Stimulated activated CD8-positive, alpha-beta memory T cell treated with anti-CD3 and anti-CD28 coated beads, Interleukin-4, amount 100 ng/mL, for 1 hour (primary cell): Measurements from ENCODE around the gene MADD.

ENCODE experiments used
- DNase-seq, 2 donors: peaks; one replicate each; pipeline ENCODE4 v3.0.0-alpha.2; 2020; ENCODE audit warnings: low read depth in 2 of 2, low spot score in 1 of 2

Gene MADD

GRCh38 chr11:47356129-47356997, 86.4 kb downstream of the MADD start:
- DNase-seq = no peak

- no peak for DNase-seq
Measured at GRCh38 chr11:47356998-47357329, 87.0 kb downstream of the MADD start.

- DNase-seq = no peak
Measured at GRCh38 chr11:47357985-47358730, 88.2 kb downstream of the MADD start.

DNA sequence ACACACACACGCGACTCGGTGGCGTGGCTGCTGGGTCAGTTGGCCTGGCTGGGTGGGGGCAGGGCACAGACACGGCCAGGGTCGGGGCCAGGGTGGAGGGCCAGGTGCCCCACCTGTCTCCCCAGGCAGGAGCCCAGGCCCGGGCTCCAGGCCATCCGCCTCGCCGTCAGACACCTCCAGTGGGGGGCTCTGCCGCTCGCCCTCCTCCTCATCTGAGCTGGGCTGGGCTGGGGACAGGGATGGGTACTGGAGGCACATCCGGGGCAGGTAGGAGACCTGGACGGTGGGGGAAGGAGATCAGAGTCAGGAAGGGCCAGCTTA, 88.8 kb downstream of the MADD start:
- no peak for DNase-seq

DNA sequence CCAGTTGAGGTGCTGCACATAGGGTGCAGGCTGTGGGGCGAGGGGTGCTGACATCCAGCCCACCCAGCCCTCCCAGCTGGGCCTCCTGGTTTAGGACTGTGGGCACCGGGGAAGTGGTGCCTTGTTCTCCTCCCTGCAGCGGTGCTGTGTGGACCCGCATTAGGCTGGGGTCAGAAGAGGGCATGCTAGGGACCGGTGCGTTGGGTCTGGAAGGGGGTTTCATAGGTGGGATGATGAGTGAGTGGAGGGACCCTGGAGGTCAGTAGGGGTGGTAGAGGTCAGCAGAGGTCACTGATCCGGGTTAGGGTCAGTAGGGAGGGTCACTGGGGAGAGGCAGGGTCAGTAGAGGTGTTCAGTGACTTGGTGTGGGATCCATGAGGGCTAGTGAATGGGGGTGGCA, 89.2 kb downstream of the MADD start:
- no peak for DNase-seq

- DNase-seq = no peak
Measured at GRCh38 chr11:47359586-47359985, 89.7 kb downstream of the MADD start.

DNA sequence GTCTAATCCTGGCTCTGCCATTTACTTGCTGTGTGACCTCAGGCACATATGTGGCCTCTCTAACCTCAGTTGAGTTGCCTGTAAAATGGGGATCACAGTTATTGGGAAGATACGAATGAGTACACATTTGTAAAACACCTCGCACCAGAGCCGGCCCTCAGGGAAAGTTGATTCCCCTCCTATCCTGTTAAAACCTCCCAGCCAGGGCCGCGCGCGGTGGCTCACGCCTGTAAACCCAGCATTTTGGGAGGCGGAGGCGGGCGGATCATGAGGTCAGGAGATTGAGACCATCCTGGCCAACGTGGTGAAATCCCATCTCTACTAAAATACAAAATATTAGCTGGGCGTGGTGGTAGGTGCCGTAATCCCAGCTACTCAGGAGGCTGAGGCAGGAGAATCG, 90.4 kb downstream of the MADD start:
- DNase-seq = no peak

GRCh38 chr11:47361419-47361818, 91.5 kb downstream of the MADD start:
- no peak for DNase-seq

DNA sequence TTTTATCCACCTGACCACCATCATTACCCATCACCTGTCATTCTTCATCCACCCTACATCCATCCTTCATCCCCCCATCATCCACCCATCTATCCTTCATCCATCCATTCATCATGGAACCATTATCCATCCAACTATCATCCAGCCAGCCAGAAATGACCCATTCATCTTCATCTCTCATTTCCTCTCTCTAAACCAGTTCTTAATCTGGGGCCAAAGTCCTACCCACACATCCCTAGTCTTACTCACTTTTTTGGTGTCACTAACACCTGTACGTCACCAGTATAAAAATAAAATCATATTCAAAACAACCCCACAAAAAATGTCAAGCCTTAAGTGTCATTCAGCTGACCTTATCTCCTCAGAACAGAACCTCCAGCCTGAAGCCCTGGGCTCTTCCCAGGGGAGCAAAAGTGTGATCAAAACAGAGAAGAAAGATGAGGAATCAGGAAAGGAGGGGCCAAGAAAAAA, 96.1 kb downstream of the MADD start:
- no peak for DNase-seq

- DNase-seq = no peak
Measured at GRCh38 chr11:47369676-47370075, 99.7 kb downstream of the MADD start.

DNA sequence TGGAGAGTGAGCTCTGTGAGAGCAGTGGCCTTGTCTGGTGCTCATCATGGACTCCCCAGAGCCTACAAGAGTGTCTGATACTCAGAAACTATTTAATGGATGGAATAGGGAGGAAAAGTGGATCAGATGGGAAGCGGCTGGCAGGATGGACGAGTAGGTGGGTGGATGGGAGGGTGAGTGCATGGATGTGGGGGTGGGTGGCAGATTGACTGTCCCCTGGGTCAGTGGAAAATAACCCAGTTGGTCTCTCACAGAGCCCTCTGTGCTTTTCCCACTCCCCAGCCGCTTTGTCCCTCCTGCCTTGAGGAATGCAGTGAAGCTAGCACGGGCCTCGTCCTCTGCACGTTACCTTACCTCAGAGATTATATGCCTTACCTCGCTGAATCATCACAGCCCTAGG, 102.5 kb downstream of the MADD start:
- no peak for DNase-seq

DNA sequence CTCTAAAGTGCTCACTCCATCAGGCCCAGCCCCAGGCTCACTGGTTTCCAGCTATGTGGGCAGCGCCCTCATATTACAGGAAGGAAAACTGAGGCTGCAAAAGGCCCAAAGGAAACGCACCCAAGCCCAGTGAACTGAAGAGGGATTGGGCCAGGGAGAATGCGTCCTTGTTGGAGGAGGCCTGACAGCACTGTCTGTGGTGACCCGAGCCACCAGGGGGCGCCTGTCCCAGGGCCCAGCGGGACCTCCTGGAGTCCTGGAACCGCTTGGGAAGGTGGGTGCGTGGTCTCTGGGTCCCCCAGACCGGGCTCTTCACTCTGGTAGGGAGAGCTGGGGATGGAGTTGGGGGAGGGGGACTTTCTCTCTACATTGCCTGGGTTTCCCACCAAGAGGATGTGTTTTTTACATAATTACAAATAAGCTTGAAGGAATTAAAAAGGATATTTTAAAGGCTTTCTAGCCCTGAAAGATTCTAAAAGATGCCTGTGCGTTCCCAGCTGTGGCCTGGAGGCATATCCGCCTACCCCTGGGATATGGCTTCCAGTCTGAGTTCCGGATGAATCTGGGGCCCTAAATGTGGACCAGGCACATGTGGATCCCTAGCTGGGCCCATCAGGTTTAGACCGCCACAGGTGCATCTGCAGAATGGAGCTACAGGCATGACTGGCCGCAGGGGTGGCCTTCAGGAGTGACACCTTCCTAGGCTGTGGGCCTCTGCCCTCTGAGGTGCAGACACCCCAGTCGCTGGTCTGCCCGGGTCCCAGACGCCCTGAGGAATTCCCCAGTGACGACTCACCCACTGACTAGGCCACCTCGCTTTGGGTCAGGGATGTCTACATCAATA, 104.2 kb downstream of the MADD start:
- peak; percentile 77 to 80 for DNase-seq

GRCh38 chr11:47374720-47375019, 104.7 kb downstream of the MADD start:
- DNase-seq = no peak

- no peak for DNase-seq
Measured at GRCh38 chr11:47375020-47375419, 105.1 kb downstream of the MADD start.

DNA sequence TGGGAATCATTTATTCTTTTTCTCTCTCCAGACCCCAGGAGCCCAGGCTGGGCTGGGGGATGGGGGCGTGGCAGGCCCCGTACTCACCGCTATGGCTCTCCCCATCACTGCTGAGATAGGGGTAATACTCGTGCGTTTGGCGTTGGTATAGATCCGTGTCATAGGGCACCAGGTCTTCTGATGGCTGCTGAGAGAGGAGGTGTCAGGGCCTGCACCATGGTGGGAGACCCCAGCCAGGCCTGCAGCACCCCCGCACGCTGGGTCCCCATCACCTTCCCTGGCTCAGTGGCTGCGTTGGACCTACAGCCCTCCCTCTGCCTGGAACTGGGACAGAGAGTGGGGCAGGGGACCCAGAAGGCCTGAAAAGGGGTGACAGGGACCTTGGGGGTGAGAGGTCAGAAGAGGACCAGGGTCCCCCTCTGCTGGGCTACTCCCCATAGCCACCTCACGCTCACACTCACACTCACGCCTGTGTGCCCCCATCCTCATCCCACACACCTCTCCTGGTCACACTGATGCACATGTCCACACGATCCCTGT, 105.7 kb downstream of the MADD start:
- DNase-seq = no peak

DNA sequence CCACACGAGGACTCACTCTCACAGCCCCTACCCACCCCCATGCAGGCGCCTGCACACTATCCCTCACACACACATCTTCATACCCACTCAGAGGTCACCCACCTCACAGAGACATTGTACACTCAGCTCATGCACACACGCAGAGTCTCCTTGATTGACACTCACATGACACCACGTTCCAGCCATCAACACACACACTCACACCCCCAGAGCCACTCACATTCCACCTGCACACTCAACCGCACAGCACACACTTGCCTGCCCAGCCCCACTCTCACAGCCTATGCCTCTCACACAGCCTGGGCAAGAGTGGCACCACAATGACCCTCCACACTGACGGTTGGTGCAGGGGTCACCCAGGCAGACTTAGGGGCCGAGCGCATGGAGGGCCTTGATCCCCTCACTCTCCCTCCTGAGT, 106.2 kb downstream of the MADD start:
- no peak for DNase-seq

DNA sequence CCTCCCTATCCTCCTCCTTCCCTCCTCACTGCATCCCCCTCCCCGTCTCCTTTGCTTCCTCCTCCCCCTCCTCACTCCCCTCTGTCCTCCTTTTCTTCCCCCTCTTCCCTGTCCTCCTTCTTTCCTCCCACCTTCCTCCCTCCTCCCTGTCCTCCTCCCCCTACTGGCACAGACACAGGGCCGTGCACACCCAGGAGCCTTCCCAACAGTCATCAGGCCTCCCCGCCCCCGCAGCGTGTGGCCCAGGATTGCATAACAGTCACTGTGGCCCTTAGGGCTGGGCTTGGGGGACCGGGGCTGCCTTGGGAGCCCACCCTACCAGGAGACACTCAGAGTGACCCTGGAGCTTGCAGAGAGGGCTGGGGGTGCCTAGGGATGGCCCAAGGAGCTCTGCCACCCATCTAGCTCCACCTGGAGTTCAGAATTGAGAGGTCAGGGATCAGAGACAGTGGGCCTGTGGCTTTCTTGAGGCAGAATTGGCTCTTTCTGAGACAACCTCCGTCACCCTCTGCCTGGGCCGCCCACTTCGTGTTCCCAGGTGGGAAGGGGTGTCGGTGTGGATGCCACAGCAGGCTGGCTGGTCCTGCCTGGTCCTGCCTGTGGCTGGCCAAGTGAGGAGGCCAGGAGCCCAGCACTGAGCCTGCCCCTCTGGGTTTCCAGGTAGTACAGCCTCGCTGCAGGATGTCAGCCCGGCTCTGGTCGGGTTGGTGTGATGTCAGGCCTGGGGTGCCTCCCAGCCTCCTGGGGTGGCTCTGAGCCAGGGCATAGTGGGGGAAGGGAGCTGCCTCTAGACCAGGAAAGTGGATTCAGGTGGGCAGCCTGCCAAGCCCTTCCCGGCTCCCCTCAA, 106.8 kb downstream of the MADD start:
- no peak for DNase-seq

- DNase-seq = no peak
Measured at GRCh38 chr11:47377571-47378009, 107.7 kb downstream of the MADD start.

GRCh38 chr11:47378010-47378835, 108.3 kb downstream of the MADD start, which contains the start of gene SPI1:
Gene SPI1, minus strand, starts transcription at chr11:47378547. Its CDS starts 194 bp downstream, at chr11:47378353.
- DNase-seq = no peak

DNA sequence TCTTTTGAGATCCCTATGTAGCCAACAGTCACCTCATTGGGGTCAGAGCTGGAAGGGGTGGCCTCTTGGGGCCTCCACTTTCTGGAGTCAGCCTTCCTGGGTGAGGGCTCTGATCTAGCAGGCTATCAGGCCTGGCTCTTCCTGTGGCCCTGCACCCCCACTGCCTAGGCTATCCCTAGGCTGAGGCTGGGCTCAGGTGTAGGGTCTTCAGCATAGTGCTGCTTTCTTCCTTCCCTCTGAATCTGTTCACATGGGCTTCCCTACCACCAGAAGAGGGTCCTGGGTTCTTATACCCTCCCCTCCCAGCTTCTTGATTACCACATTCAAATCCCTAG, 108.9 kb downstream of the MADD start:
- no peak for DNase-seq
